ENCODE measurements around the gene KIF26A.

KIF26A gene

GRCh38 chr14:104130974-104131651 is 7.3 kb upstream of the KIF26A start:
- peak; percentile 40 for DNase-seq (ENCODE audit: low spot score)

GRCh38 chr14:104131968-104132732 is 6.2 kb upstream of the KIF26A start:
- no peak for DNase-seq (ENCODE audit: low spot score)

- DNase-seq (ENCODE audit: low spot score), result no peak
Observed at GRCh38 chr14:104132981-104133380, 5.4 kb upstream of the KIF26A start.

- DNase-seq (ENCODE audit: low spot score), result no peak
Observed at GRCh38 chr14:104133496-104133895, 4.9 kb upstream of the KIF26A start.

- no peak for DNase-seq (ENCODE audit: low spot score)
Observed at GRCh38 chr14:104134061-104134965, 4.1 kb upstream of the KIF26A start.

GRCh38 chr14:104135121-104135903 is 3.1 kb upstream of the KIF26A start:
- DNase-seq (ENCODE audit: low spot score), result no peak

- no peak for DNase-seq (ENCODE audit: low spot score)
Observed at GRCh38 chr14:104135904-104136471, 2.4 kb upstream of the KIF26A start.

- no peak for DNase-seq (ENCODE audit: low spot score)
Observed at GRCh38 chr14:104136472-104137296, 1.7 kb upstream of the KIF26A start.

- DNase-seq (ENCODE audit: low spot score), result peak; percentile 76
Observed at GRCh38 chr14:104137297-104138097, 890 bp upstream of the KIF26A start.

- DNase-seq (ENCODE audit: low spot score), result no peak
Observed at GRCh38 chr14:104138718-104139459, 502 bp downstream of the KIF26A start.

- peak; percentile 52 for DNase-seq (ENCODE audit: low spot score)
Observed at GRCh38 chr14:104139460-104140212, 1.2 kb downstream of the KIF26A start.

GRCh38 chr14:104140213-104140462 is 1.8 kb downstream of the KIF26A start:
- DNase-seq (ENCODE audit: low spot score), result no peak

GRCh38 chr14:104140463-104141331 is 2.3 kb downstream of the KIF26A start:
- DNase-seq (ENCODE audit: low spot score), result no peak

- DNase-seq (ENCODE audit: low spot score), result no peak
Observed at GRCh38 chr14:104141621-104142091, 3.3 kb downstream of the KIF26A start.

- no peak for DNase-seq (ENCODE audit: low spot score)
Observed at GRCh38 chr14:104142136-104142945, 4.0 kb downstream of the KIF26A start.

GRCh38 chr14:104142946-104143470 is 4.6 kb downstream of the KIF26A start:
- DNase-seq (ENCODE audit: low spot score), result no peak

Data from hematopoietic multipotent progenitor cell treated with erythropoietin and hydrocortisone succinate and interleukin-3 and kit ligand, for 15 days (in vitro differentiated cells).